SK-N-SH treated with all-trans-retinoic acid at 6 μM for 48 hours (cell line): ENCODE data around the gene SMARCC1.

ENCODE experiments used
- ATAC-seq: fragments of 200-7000 bp; cut with Tn5 transposase; 3 replicates; pipeline ENCODE4 v1.9.1; 2020; ENCODE audit warnings: mild to moderate bottlenecking, moderate library complexity
- ARNTL ChIP-seq: fragments of 450-650 bp; formaldehyde crosslinking; IDR thresholded peaks from 2 replicates; pipeline ENCODE4 v1.5.0; 2020; ENCODE audit warnings: low read depth, mild to moderate bottlenecking, moderate library complexity, borderline replicate concordance
- BACH2 ChIP-seq: fragments of 250-450 bp; sonication (Bioruptor Pico); IDR thresholded peaks from 2 replicates; pipeline ENCODE4 v1.9.0; 2021; ENCODE audit warnings: mild to moderate bottlenecking, borderline replicate concordance
- CREB5 ChIP-seq: fragments of 250-450 bp; sonication (Bioruptor Pico); IDR thresholded peaks from 2 replicates; pipeline ENCODE4 v1.5.1; 2020; ENCODE audit warnings: low read depth, mild to moderate bottlenecking, moderate library complexity
- CSDC2 ChIP-seq: fragments of 250-450 bp; sonication (Bioruptor Pico); IDR thresholded peaks from 2 replicates; pipeline ENCODE4 v1.5.0; 2020; ENCODE audit warnings: mild to moderate bottlenecking, moderate library complexity
- CSRNP3 ChIP-seq: fragments of 250-450 bp; sonication (Bioruptor Pico); IDR thresholded peaks from 2 replicates; pipeline ENCODE4 v1.5.1; 2021; ENCODE audit warnings: mild to moderate bottlenecking, moderate library complexity
- ESRRG ChIP-seq: fragments of 250-450 bp; sonication (Bioruptor Pico); IDR thresholded peaks from 2 replicates; pipeline ENCODE4 v1.6.1; 2021; ENCODE audit warnings: mild to moderate bottlenecking
- ISL1 ChIP-seq: fragments of 250-450 bp; sonication (Bioruptor Pico); IDR thresholded peaks from 2 replicates; pipeline ENCODE4 v2.1.2; 2022; ENCODE audit warnings: mild to moderate bottlenecking, moderate library complexity
- OSR1 ChIP-seq: fragments of 250-450 bp; sonication (Bioruptor Pico); IDR thresholded peaks from 2 replicates; pipeline ENCODE4 v1.8.0; 2022; ENCODE audit warnings: moderate library complexity, mild to moderate bottlenecking, inconsistent platforms
- PATZ1 ChIP-seq: fragments of 250-450 bp; sonication (Bioruptor Pico); IDR thresholded peaks from 2 replicates; pipeline ENCODE4 v1.8.0; 2020; ENCODE audit warnings: mild to moderate bottlenecking, moderate library complexity, borderline replicate concordance
- RARB ChIP-seq: fragments of 250-450 bp; sonication (Bioruptor Pico); IDR thresholded peaks from 2 replicates; pipeline ENCODE4 v1.8.0; 2021; ENCODE audit warnings: mild to moderate bottlenecking, moderate library complexity
- SNAI2 ChIP-seq: fragments of 250-450 bp; sonication (Bioruptor Pico); IDR thresholded peaks from 2 replicates; pipeline ENCODE4 v1.5.0; 2020; ENCODE audit warnings: mild to moderate bottlenecking, moderate library complexity
- TCF4 ChIP-seq: fragments of 250-450 bp; sonication (Bioruptor Pico); IDR thresholded peaks from 2 replicates; pipeline ENCODE4 v1.8.0; 2021; ENCODE audit warnings: mild to moderate bottlenecking, moderate library complexity, borderline replicate concordance
- TOX ChIP-seq: fragments of 250-450 bp; sonication (Bioruptor Pico); IDR thresholded peaks from 2 replicates; pipeline ENCODE4 v1.8.0; 2021; ENCODE audit warnings: mild to moderate bottlenecking, moderate library complexity, borderline replicate concordance
- TSHZ2 ChIP-seq: fragments of 250-450 bp; sonication (Bioruptor Pico); IDR thresholded peaks from 2 replicates; pipeline ENCODE4 v1.5.0; 2020; ENCODE audit warnings: mild to moderate bottlenecking, moderate library complexity
- ZFP3 ChIP-seq: fragments of 250-450 bp; sonication (Bioruptor Pico); IDR thresholded peaks from 2 replicates; pipeline ENCODE4 v1.5.0; 2020; ENCODE audit warnings: mild to moderate bottlenecking, moderate library complexity
- ZFP30 ChIP-seq: fragments of 450-650 bp; formaldehyde crosslinking; IDR thresholded peaks from 2 replicates; pipeline ENCODE4 v1.5.0; 2022; ENCODE audit warnings: mild to moderate bottlenecking, moderate library complexity
- ZNF565 ChIP-seq: fragments of 450-650 bp; formaldehyde crosslinking; conservative IDR thresholded peaks from 2 replicates; pipeline ENCODE4 v1.5.0; 2020; ENCODE audit warnings: low read depth, mild to moderate bottlenecking, moderate library complexity
- ZNF70 ChIP-seq: fragments of 450-650 bp; formaldehyde crosslinking; IDR thresholded peaks from 2 replicates; pipeline ENCODE4 v1.5.0; 2020; ENCODE audit warnings: mild to moderate bottlenecking, moderate library complexity
- ZNF8 ChIP-seq: fragments of 450-650 bp; formaldehyde crosslinking; IDR thresholded peaks from 2 replicates; pipeline ENCODE4 v1.5.0; 2020; ENCODE audit warnings: mild to moderate bottlenecking, moderate library complexity

SMARCC1 gene

GRCh38 chr3:47579875-47580274 is 201.8 kb downstream of the SMARCC1 start (continued):
- TF ChIP-seq ZFP3 (CRISPR knock-in tag) (no peak), ZFP30 (CRISPR knock-in tag) (no peak), ESRRG (CRISPR knock-in tag) (no peak), ARNTL (no peak), TSHZ2 (CRISPR knock-in tag) (no peak)

GRCh38 chr3:47578691-47579632 is 202.7 kb downstream of the SMARCC1 start, which contains the start of gene CSPG5:
Gene CSPG5, minus strand, starts transcription at chr3:47578865. Its CDS starts 172 bp downstream, at chr3:47578693.
- TF ChIP-seq SNAI2 (no peak), CREB5 (CRISPR knock-in tag) (no peak), TOX (CRISPR knock-in tag) (no peak)
- ATAC-seq = peak; percentile 10

- ATAC-seq = peak; percentile 51
- TF ChIP-seq ISL1 = no peak
- TF ChIP-seq TOX (CRISPR knock-in tag) = no peak
- no peak for TF ChIP-seq BACH2 (CRISPR knock-in tag)
- TF ChIP-seq TSHZ2 (CRISPR knock-in tag) = no peak
- TF ChIP-seq ZNF70 (CRISPR knock-in tag) = no peak
- no peak for TF ChIP-seq ZNF565 (CRISPR knock-in tag)
- TF ChIP-seq ESRRG (CRISPR knock-in tag) = no peak
- TF ChIP-seq TCF4 (CRISPR knock-in tag) = no peak
- no peak for TF ChIP-seq ZNF8 (CRISPR knock-in tag)
- TF ChIP-seq RARB (CRISPR knock-in tag) = no peak
- no peak for TF ChIP-seq OSR1 (CRISPR knock-in tag)
- TF ChIP-seq, all 23 proteins: peak for 0
Measured at GRCh38 chr3:47578119-47578632, 203.5 kb downstream of the SMARCC1 start.

GRCh38 chr3:47577583-47578118 is 204.0 kb downstream of the SMARCC1 start:
- ATAC-seq = peak; percentile 59
- TF ChIP-seq PATZ1 (CRISPR knock-in tag) = no peak
- TF ChIP-seq TOX (CRISPR knock-in tag) = no peak
- no peak for TF ChIP-seq CSRNP3 (CRISPR knock-in tag)
- TF ChIP-seq ZFP3 (CRISPR knock-in tag) = no peak
- no peak for TF ChIP-seq BACH2 (CRISPR knock-in tag)
- no peak for TF ChIP-seq OSR1 (CRISPR knock-in tag)
- no peak for TF ChIP-seq CSDC2
- TF ChIP-seq ZNF565 (CRISPR knock-in tag) = no peak
- TF ChIP-seq ZFP30 (CRISPR knock-in tag) = no peak
- no peak for TF ChIP-seq ZNF70 (CRISPR knock-in tag)
- TF ChIP-seq TCF4 (CRISPR knock-in tag) = no peak
- no peak for TF ChIP-seq ISL1
- TF ChIP-seq, all 23 proteins: peak for 0
